Measurements from ENCODE around the gene ZNF343. TPM values are rescaled to one million over a fixed set of nuclear protein-coding genes. Genes with fewer than 3 reads are reported as not detected.
"Not testable (repeated sequence)": the region's sequence is repeated elsewhere in the genome, so short reads cannot be mapped to it uniquely, and the experiment has no call there.

Gene ZNF343
- total and polyA plus RNA-seq, 8 donors = 8.4 to 19.3 (median 15.1) TPM

GRCh38 chr20:2524709-2525506 lies 16.2 kb upstream of the ZNF343 start:
- H3K4me3 ChIP-seq = peak overlapping the region; percentile 79 to 83
- peak; percentile 69 for ATAC-seq
- intact Hi-C loops (cut with DNase I) = loop anchor here in 1 of 2 donors (10.0 kb wide), 1 partner anchor 120 kb away; no protein-coding TSS in a partner anchor
- peaks cover 0 to 20% of the 10 kb centered on the region in 2 donors for H3K27me3 ChIP-seq
- H3K4me1 ChIP-seq = peaks cover 0 to 24% of the 10 kb centered on the region in 2 donors
- no peaks in the 10 kb centered on the region for H3K9me3 ChIP-seq
- peak overlapping the region; percentile 90 to 95 for H3K27ac ChIP-seq
- TF ChIP-seq, protein P1, sequence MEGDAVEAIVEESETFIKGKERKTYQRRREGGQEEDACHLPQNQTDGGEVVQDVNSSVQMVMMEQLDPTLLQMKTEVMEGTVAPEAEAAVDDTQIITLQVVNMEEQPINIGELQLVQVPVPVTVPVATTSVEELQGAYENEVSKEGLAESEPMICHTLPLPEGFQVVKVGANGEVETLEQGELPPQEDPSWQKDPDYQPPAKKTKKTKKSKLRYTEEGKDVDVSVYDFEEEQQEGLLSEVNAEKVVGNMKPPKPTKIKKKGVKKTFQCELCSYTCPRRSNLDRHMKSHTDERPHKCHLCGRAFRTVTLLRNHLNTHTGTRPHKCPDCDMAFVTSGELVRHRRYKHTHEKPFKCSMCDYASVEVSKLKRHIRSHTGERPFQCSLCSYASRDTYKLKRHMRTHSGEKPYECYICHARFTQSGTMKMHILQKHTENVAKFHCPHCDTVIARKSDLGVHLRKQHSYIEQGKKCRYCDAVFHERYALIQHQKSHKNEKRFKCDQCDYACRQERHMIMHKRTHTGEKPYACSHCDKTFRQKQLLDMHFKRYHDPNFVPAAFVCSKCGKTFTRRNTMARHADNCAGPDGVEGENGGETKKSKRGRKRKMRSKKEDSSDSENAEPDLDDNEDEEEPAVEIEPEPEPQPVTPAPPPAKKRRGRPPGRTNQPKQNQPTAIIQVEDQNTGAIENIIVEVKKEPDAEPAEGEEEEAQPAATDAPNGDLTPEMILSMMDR (IDR thresholded peaks at IDR 0.05) = peak in 1 of 2 donors; percentile 13
- H3K36me3 ChIP-seq = no peaks in the 10 kb centered on the region
- DNase-seq = peak; percentile 50 to 85 (median 64)

GRCh38 chr20:2523919-2524708 lies 15.4 kb upstream of the ZNF343 start:
- H3K9me3 ChIP-seq = no peaks in the 10 kb centered on the region
- TF ChIP-seq, protein P1 (IDR thresholded peaks at IDR 0.05) = peak; percentile 96 to 97
- no peaks in the 10 kb centered on the region for H3K36me3 ChIP-seq
- ATAC-seq (peak; percentile 92), DNase-seq (peak; percentile 82 to 98 (median 90))
- intact Hi-C loops (cut with DNase I) = loop anchor here in 1 of 2 donors (10.0 kb wide), 1 partner anchor 121 kb away; no protein-coding TSS in a partner anchor
- H3K27me3 ChIP-seq = peaks cover 0 to 20% of the 10 kb centered on the region in 2 donors
- H3K4me1 ChIP-seq = peaks cover 0 to 24% of the 10 kb centered on the region in 2 donors
- H3K27ac ChIP-seq = peak overlapping the region; percentile 90 to 95
- peak overlapping the region; percentile 79 to 83 for H3K4me3 ChIP-seq

DNA sequence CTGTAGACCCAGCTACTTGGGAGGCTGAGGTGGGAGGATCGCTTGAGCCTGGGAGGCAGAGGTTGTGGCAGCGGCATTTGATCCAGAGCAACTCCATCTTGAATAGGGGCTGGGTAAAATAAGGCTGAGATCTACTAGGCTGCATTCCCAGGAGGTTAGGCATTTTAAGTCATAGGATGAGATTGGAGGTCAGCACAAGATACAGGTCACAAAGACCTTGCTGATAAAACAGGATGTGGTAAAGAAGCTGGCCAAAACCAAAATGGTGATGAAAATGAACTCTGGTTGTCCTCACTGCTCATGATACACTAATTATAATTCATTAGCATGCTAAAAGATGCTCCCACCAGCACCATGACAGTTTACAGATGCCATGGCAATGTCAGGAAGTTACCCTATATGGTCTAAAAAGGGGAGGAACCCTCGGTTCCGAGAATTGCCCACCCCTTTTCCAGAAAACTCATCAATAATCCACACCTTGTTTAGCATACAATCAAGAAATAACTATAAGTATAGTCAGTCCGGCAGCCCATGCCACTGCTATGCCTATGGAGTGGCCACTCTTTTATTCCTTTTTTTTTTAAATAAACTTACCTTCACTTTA lies 14.2 kb upstream of the ZNF343 start:
- not testable (repeated sequence) for H3K27ac ChIP-seq, H3K36me3 ChIP-seq, H3K4me3 ChIP-seq, DNase-seq, ATAC-seq, H3K9me3 ChIP-seq
- Histone ChIP-seq H3K27me3 (peaks cover 0 to 20% of the 10 kb centered on the region in 2 donors), H3K4me1 (peaks cover 0 to 24% of the 10 kb centered on the region in 2 donors)
- intact Hi-C loops (cut with DNase I) = loop anchor here in 1 of 2 donors (10.0 kb wide), 1 partner anchor 122 kb away; no protein-coding TSS in a partner anchor

- DNase-seq = peak in 1 of 4 donors; percentile 17
- Histone ChIP-seq H3K27ac (no peak overlapping the region), H3K27me3 (peaks cover 0 to 13% of the 10 kb centered on the region in 2 donors), H3K9me3 (no peaks in the 10 kb centered on the region), H3K36me3 (no peaks in the 10 kb centered on the region), H3K4me1 (peaks cover 0 to 24% of the 10 kb centered on the region in 2 donors), H3K4me3 (no peak overlapping the region)
- ATAC-seq = no peak
- TF ChIP-seq, protein P1 (IDR thresholded peaks at IDR 0.05) = peak; percentile 70 to 80
- intact Hi-C loops (cut with DNase I) = loop anchor here in 1 of 2 donors (10.0 kb wide), 1 partner anchor 123 kb away; no protein-coding TSS in a partner anchor
Observed at GRCh38 chr20:2521369-2522305, 12.9 kb upstream of the ZNF343 start.

All from left lung (tissue), 10 donors.